HEK293 (cell line): ENCODE data around the gene KLF16.

Experiments
- CTCF ChIA-PET: fragments of 350-600 bp; formaldehyde crosslinking; extraction: SDS; loops from one replicate; lab custom pipeline; 2021; ENCODE audit warnings: antibody characterized with exemption; lab: Yijun Ruan, JAX
- POLR2A ChIA-PET: fragments of 300-600 bp; formaldehyde crosslinking; extraction: SDS; loops from one replicate; lab custom pipeline; 2020; ENCODE audit warnings: antibody characterized with exemption, inconsistent platforms; lab: Yijun Ruan, JAX
- H3K27ac ChIP-seq: fragments of 200-500 bp; sonication (Bioruptor generic); 2 replicates; pipeline ENCODE4 v1.5.1; 2014; ENCODE audit warnings: low read depth, low read length, control low read depth, inconsistent platforms; ENCODE audit errors: extremely low read depth
- H3K36me3 ChIP-seq, 2 experiments: fragments of 200-500 bp in 1 of 2; sonication (Bioruptor generic) in 1 of 2; 1 replicate in 1 of 2; 2 replicates in 1 of 2; pipeline ENCODE4 v1.5.1; 2014 to 2017; ENCODE audit warnings: inconsistent platforms in 2 of 2, low read length in 2 of 2; ENCODE audit not compliant: control insufficient read depth in 2 of 2, insufficient read depth in 1 of 2
- H3K4me1 ChIP-seq: fragments of 200-500 bp; sonication (Bioruptor generic); 2 replicates; pipeline ENCODE4 v1.5.1; 2014; ENCODE audit warnings: mild to moderate bottlenecking, low read length, inconsistent platforms; ENCODE audit not compliant: control insufficient read depth, insufficient read depth
- H3K4me3 ChIP-seq: 2 replicates; pipeline ENCODE4 v1.5.1; 2011; ENCODE audit warnings: low read depth, mild to moderate bottlenecking, control low read depth, low read length, moderate library complexity
- H3K9me3 ChIP-seq: fragments of 200-500 bp; sonication (Bioruptor generic); 2 replicates; pipeline ENCODE4 v1.5.1; 2014; ENCODE audit warnings: low read depth, low read length, inconsistent platforms; ENCODE audit not compliant: control insufficient read depth, insufficient read depth
- BCL11A ChIP-seq: fragments of 450-650 bp; formaldehyde crosslinking; IDR thresholded peaks from 2 replicates; pipeline ENCODE4 v1.5.1; 2016; ENCODE audit warnings: low read depth, missing biosample characterization, missing genetic modification characterization
- GLIS1 ChIP-seq: fragments of 450-650 bp; formaldehyde crosslinking; IDR thresholded peaks from 2 replicates; pipeline ENCODE4 v1.5.1; 2016; ENCODE audit warnings: missing biosample characterization, missing genetic modification characterization
- GLIS2 ChIP-seq: fragments of 450-650 bp; formaldehyde crosslinking; IDR thresholded peaks from 2 replicates; pipeline ENCODE4 v1.5.1; 2016; ENCODE audit warnings: missing biosample characterization, missing genetic modification characterization
- OVOL3 ChIP-seq: fragments of 450-650 bp; formaldehyde crosslinking; IDR thresholded peaks from 2 replicates; pipeline ENCODE4 v1.5.1; 2016; ENCODE audit warnings: missing biosample characterization, missing genetic modification characterization
- REST ChIP-seq: fragments of 450-650 bp; formaldehyde crosslinking; IDR thresholded peaks from 2 replicates; pipeline ENCODE4 v1.5.1; 2016; ENCODE audit warnings: missing biosample characterization, missing genetic modification characterization
- YY1 ChIP-seq: fragments of 450-650 bp; formaldehyde crosslinking; IDR thresholded peaks from 2 replicates; pipeline ENCODE4 v1.5.1; 2018; ENCODE audit warnings: missing biosample characterization, missing genetic modification characterization
- ZBTB6 ChIP-seq: fragments of 450-650 bp; formaldehyde crosslinking; IDR thresholded peaks from 2 replicates; pipeline ENCODE4 v1.5.1; 2017; ENCODE audit warnings: missing biosample characterization, missing genetic modification characterization
- ZNF175 ChIP-seq: fragments of 450-650 bp; formaldehyde crosslinking; IDR thresholded peaks from 2 replicates; pipeline ENCODE4 v1.5.1; 2016; ENCODE audit warnings: missing biosample characterization, missing genetic modification characterization
- ZNF223 ChIP-seq: fragments of 450-650 bp; formaldehyde crosslinking; IDR thresholded peaks from 2 replicates; pipeline ENCODE4 v1.5.1; 2016; ENCODE audit warnings: missing biosample characterization, missing genetic modification characterization
- ZNF239 ChIP-seq: fragments of 450-650 bp; formaldehyde crosslinking; IDR thresholded peaks from 2 replicates; pipeline ENCODE4 v1.5.1; 2016; ENCODE audit warnings: missing biosample characterization, missing genetic modification characterization
- ZNF335 ChIP-seq: fragments of 450-650 bp; formaldehyde crosslinking; conservative IDR thresholded peaks from 2 replicates; pipeline ENCODE4 v1.5.1; 2016; ENCODE audit warnings: missing biosample characterization, missing genetic modification characterization
- ZNF391 ChIP-seq: fragments of 450-650 bp; formaldehyde crosslinking; IDR thresholded peaks from 2 replicates; pipeline ENCODE4 v1.5.1; 2016; ENCODE audit warnings: low read depth, missing biosample characterization, missing genetic modification characterization, borderline replicate concordance
- ZNF394 ChIP-seq: fragments of 450-650 bp; formaldehyde crosslinking; IDR thresholded peaks from 2 replicates; pipeline ENCODE4 v1.5.1; 2016; ENCODE audit warnings: missing biosample characterization, missing genetic modification characterization, mild to moderate bottlenecking, moderate library complexity, borderline replicate concordance
- ZNF426 ChIP-seq: fragments of 450-650 bp; formaldehyde crosslinking; IDR thresholded peaks from 2 replicates; pipeline ENCODE4 v1.5.1; 2017; ENCODE audit warnings: missing biosample characterization, missing genetic modification characterization, mild to moderate bottlenecking, inconsistent platforms, moderate library complexity
- ZNF610 ChIP-seq: fragments of 450-650 bp; formaldehyde crosslinking; IDR thresholded peaks from 2 replicates; pipeline ENCODE4 v1.5.1; 2016; ENCODE audit warnings: missing biosample characterization, missing genetic modification characterization, borderline replicate concordance
- ZNF623 ChIP-seq: fragments of 450-650 bp; formaldehyde crosslinking; IDR thresholded peaks from 2 replicates; pipeline ENCODE4 v1.5.1; 2016; ENCODE audit warnings: missing biosample characterization, missing genetic modification characterization
- ZNF658 ChIP-seq: fragments of 450-650 bp; formaldehyde crosslinking; IDR thresholded peaks from 2 replicates; pipeline ENCODE4; 2016; ENCODE audit warnings: missing biosample characterization, missing genetic modification characterization
- ZNF660 ChIP-seq: fragments of 450-650 bp; IDR thresholded peaks from 2 replicates; pipeline ENCODE4 v1.5.1; 2018; ENCODE audit warnings: missing biosample characterization, mild to moderate bottlenecking, missing genetic modification characterization
- ZNF677 ChIP-seq: fragments of 450-650 bp; IDR thresholded peaks from 2 replicates; pipeline ENCODE4 v1.5.0; 2018; ENCODE audit warnings: missing biosample characterization, mild to moderate bottlenecking, missing genetic modification characterization, moderate library complexity

Gene KLF16

GRCh38 chr19:1896508-1896907, 33.1 kb upstream of the KLF16 start (continued):
- TF ChIP-seq ZBTB6 (tag by site-specific recombination): no peak
- TF ChIP-seq ZNF658 (tag by site-specific recombination): no peak
- TF ChIP-seq, all 188 proteins: peak for 0

- ChIA-PET POLR2A (no interaction called here), CTCF (no interaction called here)
- H3K4me3 ChIP-seq: no peak overlapping the region
- no peaks in the 10 kb centered on the region for H3K9me3 ChIP-seq
- no peaks in the 10 kb centered on the region; the same call in 1 of the 2 replicates for H3K4me1 ChIP-seq
- no peak for TF ChIP-seq BCL11A
- no peak overlapping the region for H3K27ac ChIP-seq
- no peaks in the 10 kb centered on the region for H3K36me3 ChIP-seq
These were observed 30.4 kb upstream of the KLF16 start for GRCh38 chr19:1893791-1894190.

GRCh38 chr19:1889907-1890306, 26.5 kb upstream of the KLF16 start:
- H3K4me3 ChIP-seq: no peak overlapping the region
- H3K27ac ChIP-seq: no peak overlapping the region
- H3K36me3 ChIP-seq: no peaks in the 10 kb centered on the region
- TF ChIP-seq GLIS2 (tag by site-specific recombination) (peak; percentile 15; the same call in 1 of the 2 replicates), ZBTB6 (tag by site-specific recombination) (peak; percentile 34; the same call in 1 of the 2 replicates), ZNF335 (tag by site-specific recombination) (peak; percentile 39; the same call in 1 of the 2 replicates), GLIS1 (tag by site-specific recombination) (peak; percentile 37; the same call in 1 of the 2 replicates), ZNF623 (tag by site-specific recombination) (peak; percentile 93), ZNF658 (tag by site-specific recombination) (no peak), ZNF660 (tag by site-specific recombination) (no peak)
- TF ChIP-seq, all 188 proteins: peak for 5
- CTCF ChIA-PET: interaction anchor here (0.6 kb wide), 1 partner anchor 262 kb away, joined by 4 read pairs; no protein-coding TSS in a partner anchor
- Histone ChIP-seq H3K4me1 (no peaks in the 10 kb centered on the region; the same call in 1 of the 2 replicates), H3K9me3 (no peaks in the 10 kb centered on the region)
- POLR2A ChIA-PET: no interaction called here

DNA sequence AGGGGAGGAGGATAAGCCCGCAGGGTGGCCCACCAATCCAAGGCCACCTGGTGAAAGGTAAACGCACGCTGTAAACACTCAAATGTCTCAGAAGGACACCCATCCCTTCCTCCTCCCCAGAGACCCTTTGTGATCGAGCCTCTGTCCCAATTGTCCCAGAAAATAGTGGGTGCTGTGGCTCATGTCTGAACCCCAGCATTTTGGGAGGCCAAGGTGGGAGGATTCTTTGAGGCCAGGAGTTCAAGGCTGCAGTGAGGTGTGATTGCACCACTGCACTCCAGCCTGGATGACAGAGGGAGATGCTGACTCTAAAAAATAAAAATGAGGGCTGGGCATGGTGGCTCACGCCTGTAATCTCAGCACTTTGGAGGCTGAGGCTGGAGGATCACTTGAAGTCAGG, 25.0 kb upstream of the KLF16 start:
- no peak overlapping the region for H3K27ac ChIP-seq
- H3K4me3 ChIP-seq: no peak overlapping the region
- H3K9me3 ChIP-seq: no peaks in the 10 kb centered on the region
- CTCF ChIA-PET: interaction anchor here (0.6 kb wide), 1 partner anchor 14 kb away, joined by 5 read pairs; no protein-coding TSS in a partner anchor
- H3K36me3 ChIP-seq: no peaks in the 10 kb centered on the region
- H3K4me1 ChIP-seq: peaks cover 8% of the 10 kb centered on the region
- POLR2A ChIA-PET: no interaction called here
- TF ChIP-seq OVOL3 (tag by site-specific recombination): no peak
- no peak for TF ChIP-seq ZNF391 (tag by site-specific recombination)
- no peak for TF ChIP-seq ZNF175
- TF ChIP-seq ZNF394: no peak
- TF ChIP-seq ZNF426 (tag by site-specific recombination): no peak
- TF ChIP-seq ZNF610 (tag by site-specific recombination): no peak
- TF ChIP-seq ZNF239: no peak
- no peak for TF ChIP-seq YY1 (tag by site-specific recombination)
- no peak for TF ChIP-seq ZNF223 (tag by site-specific recombination)
- TF ChIP-seq ZNF677 (tag by site-specific recombination): no peak
- no peak for TF ChIP-seq REST (tag by site-specific recombination)
